ENCODE measurements around the gene FBN2. TPM values are rescaled to one million over a fixed set of nuclear protein-coding genes. Genes with fewer than 3 reads are reported as not detected.

Gene FBN2
- total RNA-seq, 4 donors from 2014 or later = 5.3 to 19.4 (median 7.5) TPM

DNA sequence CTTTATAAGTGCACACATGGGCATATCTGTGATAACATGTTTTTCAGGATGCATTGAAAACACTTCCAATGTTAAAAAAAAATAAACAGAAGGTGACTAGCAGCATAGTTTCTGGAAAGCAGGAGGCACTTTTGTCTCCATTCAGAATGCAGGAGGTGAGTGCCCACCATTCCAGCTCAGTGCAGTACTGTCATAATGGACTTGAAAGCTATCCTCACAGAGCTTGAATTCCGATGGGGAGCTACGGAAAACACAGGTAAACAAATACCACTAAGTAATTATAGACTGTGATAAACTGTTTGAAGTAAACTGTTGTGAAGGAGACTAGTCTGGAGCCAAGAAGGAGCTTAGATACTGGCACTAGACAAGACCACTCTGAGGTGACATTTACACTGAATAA lies 9.9 kb downstream of the FBN2 start:
- H3K36me3 ChIP-seq = peaks cover 0 to 4% of the 10 kb centered on the region in 2 donors
- H3K4me3 ChIP-seq = no peak overlapping the region
- WGBS, 2 donors (ENCODE audit: low coverage in 1 of 2) = 20 to 80% methylated on average over 1 to 2 of the region's 2 CpGs
- ATAC-seq = no peak
- TF ChIP-seq, protein P1, sequence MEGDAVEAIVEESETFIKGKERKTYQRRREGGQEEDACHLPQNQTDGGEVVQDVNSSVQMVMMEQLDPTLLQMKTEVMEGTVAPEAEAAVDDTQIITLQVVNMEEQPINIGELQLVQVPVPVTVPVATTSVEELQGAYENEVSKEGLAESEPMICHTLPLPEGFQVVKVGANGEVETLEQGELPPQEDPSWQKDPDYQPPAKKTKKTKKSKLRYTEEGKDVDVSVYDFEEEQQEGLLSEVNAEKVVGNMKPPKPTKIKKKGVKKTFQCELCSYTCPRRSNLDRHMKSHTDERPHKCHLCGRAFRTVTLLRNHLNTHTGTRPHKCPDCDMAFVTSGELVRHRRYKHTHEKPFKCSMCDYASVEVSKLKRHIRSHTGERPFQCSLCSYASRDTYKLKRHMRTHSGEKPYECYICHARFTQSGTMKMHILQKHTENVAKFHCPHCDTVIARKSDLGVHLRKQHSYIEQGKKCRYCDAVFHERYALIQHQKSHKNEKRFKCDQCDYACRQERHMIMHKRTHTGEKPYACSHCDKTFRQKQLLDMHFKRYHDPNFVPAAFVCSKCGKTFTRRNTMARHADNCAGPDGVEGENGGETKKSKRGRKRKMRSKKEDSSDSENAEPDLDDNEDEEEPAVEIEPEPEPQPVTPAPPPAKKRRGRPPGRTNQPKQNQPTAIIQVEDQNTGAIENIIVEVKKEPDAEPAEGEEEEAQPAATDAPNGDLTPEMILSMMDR (IDR thresholded peaks at IDR 0.05) = no peak
- TF ChIP-seq POLR2A (IDR thresholded peaks at IDR 0.05) (no peak), EP300 (IDR thresholded peaks at IDR 0.05) (no peak), POLR2AphosphoS5 (IDR thresholded peaks at IDR 0.05) (no peak)
- no peaks in the 10 kb centered on the region for H3K4me1 ChIP-seq
- H3K9me3 ChIP-seq = no peaks in the 10 kb centered on the region
- H3K27me3 ChIP-seq = no peaks in the 10 kb centered on the region
- H3K27ac ChIP-seq = no peak overlapping the region

DNA sequence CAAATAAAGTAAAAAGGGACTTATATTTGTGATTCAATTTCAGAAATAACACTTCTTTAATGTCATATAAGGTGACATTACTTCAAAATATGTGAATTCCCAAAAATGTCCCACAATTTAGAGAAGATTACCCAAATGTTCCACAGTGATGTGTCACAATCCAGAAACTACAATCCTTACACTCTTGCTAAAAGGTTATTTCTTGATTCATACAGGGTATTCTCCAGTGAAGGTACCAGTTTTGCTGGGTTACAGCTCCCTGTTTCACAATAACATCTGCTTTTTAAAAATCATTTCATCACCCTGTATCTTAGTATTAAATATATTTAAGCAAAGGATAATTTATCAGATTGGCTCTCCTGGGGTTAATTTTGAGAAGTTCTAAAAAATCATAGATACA lies 11.0 kb downstream of the FBN2 start:
- Histone ChIP-seq H3K4me1 (no peaks in the 10 kb centered on the region), H3K9me3 (no peaks in the 10 kb centered on the region), H3K27ac (no peak overlapping the region), H3K4me3 (no peak overlapping the region), H3K27me3 (no peaks in the 10 kb centered on the region), H3K36me3 (peaks cover 0 to 4% of the 10 kb centered on the region in 2 donors)
- ATAC-seq = no peak
- TF ChIP-seq, protein P1 (IDR thresholded peaks at IDR 0.05) = no peak
- TF ChIP-seq EP300 (IDR thresholded peaks at IDR 0.05) (no peak), POLR2AphosphoS5 (IDR thresholded peaks at IDR 0.05) (no peak), POLR2A (IDR thresholded peaks at IDR 0.05) (no peak)

DNA sequence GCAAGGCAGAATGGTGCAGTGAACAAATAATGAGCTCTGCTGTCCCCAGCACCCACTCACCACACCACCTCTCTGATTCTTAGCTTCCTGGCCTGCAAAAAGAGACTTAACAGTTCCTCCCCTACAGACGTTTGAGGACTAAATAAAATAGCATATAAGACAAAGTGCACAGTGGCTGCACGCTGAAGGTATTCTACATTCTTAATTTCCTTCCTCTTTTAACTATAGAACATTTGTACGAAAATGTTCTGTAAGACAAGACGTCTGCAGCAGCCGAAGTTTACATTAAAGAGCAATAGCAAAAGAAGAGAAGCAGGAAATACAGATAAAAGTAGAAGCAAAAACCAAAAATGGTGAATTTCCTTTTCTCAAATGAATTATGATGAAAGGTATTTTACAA lies 15.7 kb downstream of the FBN2 start:
- ATAC-seq = no peak
- WGBS, 2 donors (ENCODE audit: low coverage in 1 of 2) = 47 to 63% methylated on average over 3 of the region's 5 CpGs

DNA sequence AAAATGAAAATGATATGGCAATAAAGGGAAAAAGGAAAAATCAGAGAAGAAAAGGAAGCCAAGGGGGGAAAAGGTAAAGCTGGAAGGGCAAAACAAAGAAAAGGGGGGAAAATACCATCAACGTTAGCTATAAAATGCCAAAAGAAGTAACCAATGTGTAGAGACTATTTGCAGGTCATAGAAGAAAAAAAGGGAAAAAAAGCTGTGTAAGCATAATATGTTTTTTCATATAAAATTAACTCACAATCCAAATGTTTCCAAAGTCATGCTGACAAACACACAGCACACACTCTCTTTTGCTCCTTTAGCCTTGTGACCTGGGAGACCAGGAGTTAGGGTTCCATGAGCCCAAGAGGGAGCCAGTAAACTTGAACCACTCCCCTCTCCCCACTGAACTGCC lies 18.2 kb downstream of the FBN2 start:
- ATAC-seq = no peak
- Histone ChIP-seq H3K27me3 (no peaks in the 10 kb centered on the region), H3K27ac (no peak overlapping the region), H3K36me3 (peaks cover 0 to 9% of the 10 kb centered on the region in 2 donors), H3K4me3 (no peak overlapping the region), H3K4me1 (no peaks in the 10 kb centered on the region), H3K9me3 (no peaks in the 10 kb centered on the region)
- TF ChIP-seq POLR2AphosphoS5 (IDR thresholded peaks at IDR 0.05) = no peak
- no peak for TF ChIP-seq EP300 (IDR thresholded peaks at IDR 0.05)
- no peak for TF ChIP-seq POLR2A (IDR thresholded peaks at IDR 0.05)
- TF ChIP-seq, protein P1 (IDR thresholded peaks at IDR 0.05) = no peak
- 83 to 86% methylated on average over 1 of the region's 1 CpG for WGBS, 2 donors (ENCODE audit: low coverage in 1 of 2)

More for the DNA sequence above, 15.7 kb downstream of the FBN2 start:
- Histone ChIP-seq H3K27ac (no peak overlapping the region), H3K4me3 (no peak overlapping the region), H3K4me1 (no peaks in the 10 kb centered on the region), H3K27me3 (no peaks in the 10 kb centered on the region), H3K9me3 (no peaks in the 10 kb centered on the region), H3K36me3 (peaks cover 0 to 14% of the 10 kb centered on the region in 2 donors)
- no peak for TF ChIP-seq EP300 (IDR thresholded peaks at IDR 0.05)
- TF ChIP-seq, protein P1 (IDR thresholded peaks at IDR 0.05) = no peak
- no peak for TF ChIP-seq POLR2A (IDR thresholded peaks at IDR 0.05)
- TF ChIP-seq POLR2AphosphoS5 (IDR thresholded peaks at IDR 0.05) = no peak

DNA sequence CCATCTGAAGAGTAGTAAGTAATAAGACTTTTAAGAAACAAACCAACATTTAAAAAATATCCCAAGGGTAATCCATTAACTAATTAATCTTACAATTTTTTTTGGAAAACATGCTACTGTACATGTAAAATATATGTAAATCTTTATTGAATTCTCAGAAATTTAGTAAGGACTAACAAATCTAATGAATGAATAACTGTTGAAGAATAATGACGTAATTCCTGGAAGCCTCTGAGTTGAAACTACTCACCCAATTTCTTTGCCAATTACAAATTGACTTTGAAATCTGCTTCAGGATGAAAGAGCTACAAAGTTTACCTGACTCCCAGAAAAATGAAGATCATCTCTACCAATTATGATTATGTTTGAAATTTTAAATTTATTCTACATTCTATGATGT lies 21.1 kb downstream of the FBN2 start:
- H3K4me1 ChIP-seq = peaks cover 0 to 12% (median 0%) of the 10 kb centered on the region in 3 donors
- 67 to 78% methylated on average over 1 of the region's 1 CpG for WGBS, 2 donors (ENCODE audit: low coverage in 1 of 2)
- H3K9me3 ChIP-seq = no peaks in the 10 kb centered on the region
- no peak overlapping the region for H3K4me3 ChIP-seq
- peaks cover 0 to 9% of the 10 kb centered on the region in 2 donors for H3K36me3 ChIP-seq
- no peak overlapping the region for H3K27ac ChIP-seq
- no peaks in the 10 kb centered on the region for H3K27me3 ChIP-seq
- no peak for ATAC-seq
- TF ChIP-seq, protein P1 (IDR thresholded peaks at IDR 0.05) = no peak
- TF ChIP-seq EP300 (IDR thresholded peaks at IDR 0.05) (no peak), POLR2AphosphoS5 (IDR thresholded peaks at IDR 0.05) (no peak), POLR2A (IDR thresholded peaks at IDR 0.05) (no peak)
